GM21825 (cell line): ENCODE data around the gene RPS27.
"Not testable (repeated sequence)": the region's sequence is repeated elsewhere in the genome, so short reads cannot be mapped to it uniquely, and the experiment has no call there.

Experiments
- ATAC-seq: cut with Tn5 transposase; IDR thresholded peaks from one replicate; pipeline ENCODE4 v1.9.1; 2021; ENCODE audit warnings: mild to moderate bottlenecking, moderate library complexity; ENCODE audit not compliant: unreplicated experiment

RPS27 gene

DNA sequence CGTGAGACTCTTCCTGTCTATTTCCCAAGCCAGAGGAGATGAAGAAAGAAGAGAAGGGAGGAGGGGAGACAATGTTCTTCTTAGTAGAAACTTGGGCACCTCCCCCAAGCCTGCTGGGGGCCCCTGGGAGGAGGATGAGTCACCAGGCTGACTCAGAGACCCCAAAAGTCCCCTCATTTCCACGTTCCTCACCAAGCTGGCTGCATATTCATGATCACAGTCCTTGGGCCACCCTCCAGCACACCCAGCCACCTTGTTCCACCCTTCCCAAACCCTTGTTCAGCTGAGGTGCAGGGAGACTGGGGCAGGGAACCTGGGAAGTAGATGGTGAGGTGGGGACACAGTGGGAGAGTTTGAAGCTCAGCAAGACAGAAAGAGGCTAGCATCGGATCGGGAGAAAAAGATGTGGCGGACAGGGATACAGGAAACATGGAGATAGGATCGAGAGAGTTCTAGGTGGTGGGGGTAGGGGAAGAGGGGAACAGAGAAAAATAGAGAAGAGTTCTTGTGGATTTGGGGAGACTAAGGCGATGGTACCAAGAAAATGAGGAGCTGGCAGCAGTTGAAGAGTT, 5.1 kb upstream of the RPS27 start:
- ATAC-seq = no peak

DNA sequence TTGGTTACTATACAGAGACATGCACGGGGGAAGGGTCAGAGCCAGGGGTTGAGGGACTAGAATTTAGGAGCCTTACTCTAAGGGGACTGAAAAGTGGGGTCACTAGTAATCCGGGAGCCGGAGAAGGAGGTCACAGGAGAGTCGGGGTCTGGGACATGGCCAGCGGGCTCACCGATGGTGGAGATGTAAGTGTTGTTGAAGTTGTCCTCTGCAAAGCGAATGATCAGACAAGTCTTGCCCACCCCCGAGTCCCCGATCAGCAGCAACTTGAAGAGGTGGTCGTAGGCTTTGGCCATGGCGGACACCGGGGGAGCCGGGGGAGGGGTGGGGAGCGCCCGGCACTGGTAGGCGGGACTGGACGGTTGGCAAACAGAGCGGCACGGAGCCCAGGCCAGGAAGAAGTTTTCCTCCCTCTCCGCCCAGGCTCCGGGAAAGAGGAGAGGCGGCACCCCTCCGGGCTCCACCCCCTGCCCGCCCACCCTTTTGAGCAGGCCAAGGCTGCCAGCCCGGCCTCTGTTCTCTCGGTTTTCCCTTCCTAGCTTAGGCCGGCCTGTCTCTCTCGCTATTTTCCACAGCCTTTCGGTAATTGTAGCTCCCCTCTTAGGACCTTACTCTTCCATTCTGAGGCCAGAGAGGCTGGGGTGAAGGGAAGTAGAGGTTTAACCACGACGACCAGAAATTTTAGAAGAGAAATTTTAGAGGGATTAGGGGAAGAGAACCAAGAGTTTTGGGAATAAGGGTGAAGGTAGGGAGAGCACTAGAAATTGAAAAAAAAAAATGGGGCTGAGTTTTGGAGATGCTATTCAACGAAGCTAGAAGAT, 4.4 kb upstream of the RPS27 start, which contains the start of gene RAB13:
Gene RAB13, minus strand, starts transcription at position 399 of the 821 bp plus-strand sequence. Its CDS starts 103 bp downstream, at position 296.
- ATAC-seq = no peak

DNA sequence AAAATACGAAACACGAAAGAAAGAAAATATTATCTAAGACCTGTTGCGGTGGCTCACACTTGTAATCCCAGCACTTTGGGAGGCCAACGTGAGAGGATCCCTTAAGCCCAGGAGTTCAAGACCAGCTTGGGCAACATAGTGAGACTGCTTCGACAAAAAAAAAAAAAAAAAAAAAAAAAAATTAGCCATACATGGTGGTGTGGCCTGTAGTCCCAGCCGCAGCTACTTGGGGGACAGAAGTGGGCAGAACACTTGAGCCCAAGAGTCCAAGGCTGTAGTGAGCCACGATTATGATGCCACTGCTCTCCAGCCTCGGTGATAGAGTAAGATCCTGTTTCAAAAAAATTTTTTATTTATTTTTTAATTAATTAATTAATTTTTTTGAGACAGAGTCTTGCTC, 2.9 kb upstream of the RPS27 start:
- no peak for ATAC-seq

DNA sequence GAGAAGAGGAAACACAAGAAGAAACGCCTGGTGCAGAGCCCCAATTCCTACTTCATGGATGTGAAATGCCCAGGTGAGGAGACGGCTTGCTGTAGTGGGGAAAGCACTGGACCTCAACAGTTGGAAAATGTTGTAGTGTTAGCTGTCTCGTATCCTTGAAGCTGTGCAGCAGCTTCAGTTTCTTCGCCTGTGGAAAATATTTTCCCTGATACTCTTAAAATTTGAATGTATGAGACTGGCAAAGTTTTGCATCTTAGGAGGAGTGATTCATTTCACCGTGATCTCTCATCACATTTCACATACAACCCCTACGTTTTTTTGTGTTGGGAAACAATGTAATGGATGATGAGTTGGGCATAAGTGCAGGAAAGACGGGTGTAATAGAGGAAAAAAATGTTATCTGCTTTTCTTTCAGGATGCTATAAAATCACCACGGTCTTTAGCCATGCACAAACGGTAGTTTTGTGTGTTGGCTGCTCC, 629 bp downstream of the RPS27 start:
- no peak for ATAC-seq

DNA sequence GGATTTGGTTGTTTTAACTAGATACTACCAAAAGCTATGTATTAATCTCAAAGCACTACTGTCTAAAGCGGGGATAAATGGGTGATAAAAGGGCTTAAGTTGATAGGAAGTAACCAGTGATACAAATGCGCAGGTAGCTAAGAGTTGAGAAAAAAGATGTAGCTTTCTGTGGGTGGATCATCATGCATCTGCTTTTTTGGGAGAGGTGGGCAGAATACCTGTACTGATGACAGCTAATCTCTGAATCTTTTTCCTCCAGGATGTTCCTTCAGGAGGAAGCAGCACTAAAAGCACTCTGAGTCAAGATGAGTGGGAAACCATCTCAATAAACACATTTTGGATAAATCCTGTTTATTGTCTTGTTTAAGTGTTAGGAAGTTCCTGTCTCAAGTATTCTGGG, 1.2 kb downstream of the RPS27 start:
- no peak for ATAC-seq

DNA sequence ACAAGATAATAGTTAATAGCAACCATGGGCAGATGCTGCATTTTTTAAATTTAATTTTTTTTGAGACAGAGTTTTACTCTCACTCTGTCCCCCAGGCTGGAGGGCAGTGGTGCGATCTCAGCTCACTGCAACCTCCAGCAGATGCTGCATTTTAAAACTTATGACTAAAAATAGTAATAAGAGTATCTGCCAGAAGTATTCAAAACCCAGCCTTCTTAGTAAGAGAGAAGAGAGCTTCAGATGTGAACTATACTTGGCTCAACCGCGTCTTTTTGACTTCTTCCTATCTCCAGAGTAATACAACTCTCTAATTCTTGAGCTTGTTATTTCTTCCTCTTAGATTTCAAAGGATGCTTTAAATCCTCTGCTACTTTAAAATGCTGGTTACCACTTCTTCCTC, 4.6 kb downstream of the RPS27 start:
- no peak for ATAC-seq

DNA sequence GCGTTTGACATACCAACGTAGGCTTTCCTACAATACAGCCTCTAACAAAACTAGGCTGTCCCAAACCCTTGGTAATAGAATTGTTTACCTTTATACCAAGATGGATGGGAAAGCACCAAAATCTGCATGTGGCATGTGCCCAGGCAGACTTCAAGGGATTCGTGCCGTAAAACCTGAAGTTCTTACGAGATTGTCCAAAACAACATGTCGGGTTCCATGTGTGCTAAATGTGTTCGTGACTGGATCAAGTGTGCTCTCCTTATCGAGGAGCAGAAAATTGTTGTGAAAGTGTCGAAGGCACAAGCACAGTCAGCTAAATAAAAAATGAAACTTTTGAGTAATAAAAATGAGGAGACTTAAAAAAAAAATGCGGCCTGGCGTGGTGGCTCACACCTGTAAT, 5.1 kb downstream of the RPS27 start:
- no peak for ATAC-seq

DNA sequence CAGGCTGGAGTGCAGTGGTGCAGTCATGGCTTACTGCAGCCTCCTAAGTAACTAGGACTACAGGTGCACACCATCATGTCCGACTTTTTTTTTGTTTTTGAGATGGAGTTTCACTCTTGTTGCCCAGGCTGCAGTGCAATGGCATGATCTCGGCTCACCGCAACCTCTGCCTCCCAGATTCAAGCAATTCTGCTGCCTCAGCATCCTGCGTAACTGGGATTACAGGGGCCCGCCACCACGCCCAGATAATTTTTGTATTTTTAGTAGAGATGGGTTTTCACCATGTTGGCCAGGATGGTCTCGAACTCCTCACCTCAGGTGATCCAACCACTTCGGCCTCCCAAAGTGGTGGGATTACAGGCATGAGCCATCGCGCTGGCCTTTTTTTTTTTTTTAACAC, 6.3 kb downstream of the RPS27 start:
- ATAC-seq = not testable (repeated sequence)

DNA sequence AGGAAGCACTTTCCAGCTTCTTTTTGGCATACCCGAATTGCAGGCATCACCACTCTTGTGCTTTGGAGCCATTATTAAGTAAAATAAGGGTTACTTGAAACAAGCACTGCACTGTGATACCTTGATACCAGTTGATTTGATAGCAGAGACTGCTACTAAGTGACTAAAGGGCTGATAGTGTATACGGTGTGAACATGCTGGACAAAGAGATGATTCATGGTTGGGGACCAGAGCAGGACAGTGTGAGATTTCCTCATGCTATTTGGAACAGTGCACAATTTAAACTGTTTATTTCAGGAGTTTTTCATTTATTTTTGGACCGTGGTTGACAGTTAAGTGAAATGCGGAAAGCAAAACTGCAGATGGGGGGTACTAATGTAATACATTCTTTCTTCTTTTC, 9.9 kb downstream of the RPS27 start:
- ATAC-seq = no peak

DNA sequence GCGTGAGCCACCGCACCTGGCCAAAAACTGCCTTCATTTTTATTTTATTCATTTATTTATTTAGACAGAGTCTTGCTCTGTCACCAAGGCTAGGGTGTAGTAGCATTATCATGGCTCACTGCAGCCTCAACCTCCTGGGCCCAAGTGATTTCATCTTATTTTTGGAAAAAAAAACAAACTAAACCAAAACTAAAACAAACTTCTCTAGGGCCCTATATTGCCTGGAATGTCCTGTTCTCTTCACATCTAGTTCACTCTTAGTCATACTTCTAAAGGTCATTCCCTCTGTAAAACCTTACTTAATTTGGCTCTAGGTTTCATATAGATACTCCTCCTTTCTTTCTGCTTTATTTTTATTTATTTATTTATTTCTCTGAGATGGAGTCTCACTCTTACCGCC, 15.6 kb downstream of the RPS27 start:
- no peak for ATAC-seq

DNA sequence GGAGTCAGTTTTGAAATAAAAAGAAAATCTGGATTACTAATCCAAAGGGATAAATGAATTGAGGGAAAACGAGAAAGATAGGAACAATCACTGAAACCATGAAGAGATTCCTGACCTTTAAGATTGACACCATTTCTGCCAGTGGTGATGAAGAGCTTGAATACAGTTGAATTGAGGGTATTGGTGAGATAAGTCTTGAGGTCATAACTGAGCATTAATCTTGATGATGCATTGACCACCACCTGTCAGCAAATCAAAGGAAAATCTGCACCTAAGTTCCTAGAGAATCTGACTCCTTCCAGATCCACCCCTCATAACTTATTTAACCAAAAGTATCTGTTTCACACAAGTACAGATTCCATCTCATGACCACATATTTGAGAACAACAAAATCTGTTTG, 21.6 kb downstream of the RPS27 start:
- no peak for ATAC-seq

DNA sequence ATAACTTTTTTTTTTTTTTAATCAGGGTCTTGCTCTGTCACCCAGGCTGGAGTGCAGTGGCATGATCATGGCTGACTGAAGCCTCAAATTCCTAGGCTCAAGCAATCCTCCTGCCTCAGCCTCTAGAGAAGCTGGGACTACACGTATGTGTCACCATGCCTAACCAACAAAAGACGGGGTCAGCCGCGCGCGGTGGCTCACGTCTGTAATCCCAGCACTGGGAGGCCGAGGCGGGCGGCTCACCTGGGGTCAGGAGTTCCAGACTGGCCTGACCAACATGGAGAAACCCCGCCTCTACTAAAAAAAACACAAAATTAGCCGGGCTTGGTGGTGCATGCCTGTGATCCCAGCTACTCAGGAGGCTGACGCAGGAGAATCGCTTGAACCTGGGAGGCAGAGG, 22.0 kb downstream of the RPS27 start:
- not testable (repeated sequence) for ATAC-seq

DNA sequence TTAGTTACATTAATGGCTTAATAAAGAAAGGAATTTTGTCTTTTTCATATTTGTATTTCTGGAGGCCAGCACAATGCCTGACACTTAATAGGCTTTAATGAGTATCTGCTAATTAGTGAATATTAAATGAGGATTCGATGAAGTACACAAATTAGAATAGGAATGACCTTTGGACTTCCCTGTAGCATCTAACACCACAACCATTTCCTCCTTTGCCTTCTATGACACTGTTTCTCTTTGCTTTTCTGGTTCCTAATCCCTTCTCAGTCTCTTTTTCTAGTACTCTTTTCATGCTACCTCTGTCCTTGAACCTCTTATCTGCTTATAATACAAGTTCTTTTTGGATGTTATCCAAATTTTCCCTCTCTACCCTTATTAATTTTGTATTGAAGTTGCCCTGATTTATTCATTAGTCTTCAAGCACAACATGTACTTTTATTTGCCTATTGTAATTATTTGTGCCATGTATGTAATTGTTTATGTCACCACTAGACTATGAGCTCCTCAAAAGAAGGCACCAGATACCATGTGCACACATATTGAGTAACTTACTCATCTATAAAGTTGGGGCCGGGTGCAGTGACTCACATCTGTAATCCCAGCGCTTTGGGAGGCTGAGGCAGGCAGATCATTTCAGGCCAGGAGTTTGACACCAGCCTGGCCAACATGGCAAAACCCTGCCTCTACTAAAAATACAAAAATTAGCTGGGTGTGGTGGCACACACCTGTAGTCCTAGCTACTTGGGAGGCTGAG, 23.8 kb downstream of the RPS27 start:
- no peak for ATAC-seq

DNA sequence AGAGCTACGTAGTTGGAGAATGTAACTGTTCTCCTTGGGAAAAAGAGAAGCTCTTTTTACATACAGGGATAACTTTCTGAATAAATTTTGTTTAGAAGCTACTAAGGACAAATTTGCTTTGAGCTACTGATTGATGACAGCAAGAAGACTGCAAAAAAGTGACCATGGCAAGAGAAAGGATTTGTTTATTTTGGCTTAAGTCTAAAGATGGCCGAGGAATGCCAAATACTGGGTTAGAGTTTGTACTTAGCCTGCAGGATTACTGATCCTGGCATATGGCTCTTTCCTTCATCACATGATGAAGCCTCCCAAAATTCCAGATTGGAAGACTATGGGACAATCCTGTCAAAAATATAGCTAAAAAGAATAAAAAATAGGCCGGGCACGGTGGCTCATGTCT, 28.7 kb downstream of the RPS27 start:
- ATAC-seq = no peak

DNA sequence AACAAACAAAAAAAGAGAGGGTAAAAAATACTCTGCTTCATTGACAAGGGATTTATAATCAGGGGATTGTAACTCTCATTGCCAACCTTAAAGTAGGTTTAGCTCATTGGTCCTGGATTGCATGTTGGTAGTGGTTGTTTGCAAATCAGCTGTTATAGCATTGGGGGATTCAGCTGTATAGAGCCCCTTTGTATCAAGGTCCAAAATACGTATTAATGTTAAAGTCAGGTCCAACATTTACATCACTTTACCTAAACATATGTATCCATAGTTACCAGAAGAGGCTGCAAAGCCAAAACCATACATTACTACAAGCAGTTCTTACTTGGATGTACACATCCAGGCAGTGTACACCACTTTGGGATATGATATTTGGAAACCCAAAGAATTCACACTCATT, 29.4 kb downstream of the RPS27 start:
- no peak for ATAC-seq

DNA sequence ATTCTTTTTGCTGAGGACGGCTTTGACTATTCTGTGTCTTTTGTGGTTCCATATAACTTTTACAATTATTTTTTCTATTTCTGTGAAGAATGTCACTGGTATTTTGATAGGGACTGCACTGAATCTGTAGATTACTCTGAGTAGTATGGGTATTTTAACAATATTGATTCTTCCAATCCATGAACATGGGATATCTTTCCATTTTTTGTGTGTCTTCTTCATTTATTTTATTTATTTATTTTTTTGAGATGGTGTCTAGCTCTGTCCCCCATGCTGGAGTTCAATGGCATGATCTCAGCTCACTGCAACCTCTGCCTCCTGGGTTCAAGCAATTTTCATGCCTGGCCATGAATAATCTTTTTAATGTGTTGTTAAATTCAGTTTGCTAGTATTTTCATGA, 43.1 kb downstream of the RPS27 start:
- not testable (repeated sequence) for ATAC-seq
